HEK293 (cell line): ENCODE results near the gene PROCA1.

Experiments
- BCL6B ChIP-seq: fragments of 450-650 bp; formaldehyde crosslinking; IDR thresholded peaks from 2 replicates; pipeline ENCODE4 v1.5.1; 2017; ENCODE audit warnings: missing biosample characterization, missing genetic modification characterization
- KLF10 ChIP-seq: fragments of 450-650 bp; IDR thresholded peaks from 2 replicates; pipeline ENCODE4 v1.5.1; 2018; ENCODE audit warnings: missing biosample characterization, mild to moderate bottlenecking, missing genetic modification characterization
- OSR2 ChIP-seq: fragments of 450-650 bp; formaldehyde crosslinking; IDR thresholded peaks from 2 replicates; pipeline ENCODE4 v1.5.1; 2016; ENCODE audit warnings: missing biosample characterization, missing genetic modification characterization
- PRDM10 ChIP-seq: fragments of 450-650 bp; formaldehyde crosslinking; IDR thresholded peaks from 2 replicates; pipeline ENCODE4 v1.5.1; 2016; ENCODE audit warnings: missing biosample characterization, missing genetic modification characterization
- RBAK ChIP-seq: fragments of 450-650 bp; formaldehyde crosslinking; IDR thresholded peaks from 2 replicates; pipeline ENCODE4 v1.5.1; 2016; ENCODE audit warnings: missing biosample characterization, missing genetic modification characterization
- ZBTB17 ChIP-seq: fragments of 450-650 bp; formaldehyde crosslinking; IDR thresholded peaks from 2 replicates; pipeline ENCODE4 v1.5.1; 2016; ENCODE audit warnings: missing biosample characterization, missing genetic modification characterization
- ZBTB44 ChIP-seq: fragments of 450-650 bp; IDR thresholded peaks from 2 replicates; pipeline ENCODE4 v1.5.1; 2018; ENCODE audit warnings: missing biosample characterization, mild to moderate bottlenecking, missing genetic modification characterization
- ZBTB8A ChIP-seq: fragments of 450-650 bp; formaldehyde crosslinking; IDR thresholded peaks from 2 replicates; pipeline ENCODE4 v1.5.1; 2016; ENCODE audit warnings: missing biosample characterization, missing genetic modification characterization
- ZFHX2 ChIP-seq: fragments of 450-650 bp; formaldehyde crosslinking; conservative IDR thresholded peaks from 2 replicates; pipeline ENCODE4 v1.5.1; 2016; ENCODE audit warnings: missing biosample characterization, missing genetic modification characterization
- ZFP69B ChIP-seq: fragments of 450-650 bp; formaldehyde crosslinking; IDR thresholded peaks from 2 replicates; pipeline ENCODE4 v1.5.1; 2016; ENCODE audit warnings: missing biosample characterization, missing genetic modification characterization
- ZIC2 ChIP-seq: fragments of 450-650 bp; formaldehyde crosslinking; IDR thresholded peaks from 2 replicates; pipeline ENCODE4 v1.5.1; 2016; ENCODE audit warnings: missing biosample characterization, missing genetic modification characterization
- ZNF121 ChIP-seq: fragments of 450-650 bp; formaldehyde crosslinking; IDR thresholded peaks from 2 replicates; pipeline ENCODE4 v1.5.1; 2016; ENCODE audit warnings: missing biosample characterization, missing genetic modification characterization
- ZNF140 ChIP-seq: fragments of 450-650 bp; formaldehyde crosslinking; IDR thresholded peaks from 2 replicates; pipeline ENCODE4 v1.5.1; 2016; ENCODE audit warnings: missing biosample characterization, missing genetic modification characterization
- ZNF169 ChIP-seq: fragments of 450-650 bp; formaldehyde crosslinking; IDR thresholded peaks from 2 replicates; pipeline ENCODE4 v1.5.1; 2016; ENCODE audit warnings: missing biosample characterization, missing genetic modification characterization
- ZNF202 ChIP-seq: fragments of 450-650 bp; formaldehyde crosslinking; IDR thresholded peaks from 2 replicates; pipeline ENCODE4 v1.5.1; 2016; ENCODE audit warnings: missing biosample characterization, missing genetic modification characterization, borderline replicate concordance
- ZNF239 ChIP-seq: fragments of 450-650 bp; formaldehyde crosslinking; IDR thresholded peaks from 2 replicates; pipeline ENCODE4 v1.5.1; 2016; ENCODE audit warnings: missing biosample characterization, missing genetic modification characterization
- ZNF280D ChIP-seq: fragments of 450-650 bp; formaldehyde crosslinking; IDR thresholded peaks from 2 replicates; pipeline ENCODE4 v1.5.1; 2016; ENCODE audit warnings: missing biosample characterization, missing genetic modification characterization
- ZNF292 ChIP-seq: fragments of 450-650 bp; formaldehyde crosslinking; IDR thresholded peaks from 2 replicates; pipeline ENCODE4 v1.5.1; 2016; ENCODE audit warnings: low read depth, missing biosample characterization, missing genetic modification characterization, borderline replicate concordance
- ZNF391 ChIP-seq: fragments of 450-650 bp; formaldehyde crosslinking; IDR thresholded peaks from 2 replicates; pipeline ENCODE4 v1.5.1; 2016; ENCODE audit warnings: low read depth, missing biosample characterization, missing genetic modification characterization, borderline replicate concordance
- ZNF398 ChIP-seq: fragments of 450-650 bp; formaldehyde crosslinking; IDR thresholded peaks from 2 replicates; pipeline ENCODE4 v1.5.1; 2017; ENCODE audit warnings: missing biosample characterization, missing genetic modification characterization
- ZNF449 ChIP-seq: fragments of 450-650 bp; formaldehyde crosslinking; IDR thresholded peaks from 2 replicates; pipeline ENCODE4 v1.5.1; 2017; ENCODE audit warnings: missing biosample characterization, mild to moderate bottlenecking, missing genetic modification characterization, moderate library complexity
- ZNF585B ChIP-seq: fragments of 450-650 bp; formaldehyde crosslinking; IDR thresholded peaks from 2 replicates; pipeline ENCODE4 v1.5.1; 2016; ENCODE audit warnings: missing biosample characterization, missing genetic modification characterization
- ZNF600 ChIP-seq: fragments of 450-650 bp; formaldehyde crosslinking; IDR thresholded peaks from 2 replicates; pipeline ENCODE4 v1.5.1; 2016; ENCODE audit warnings: missing biosample characterization, missing genetic modification characterization
- ZSCAN30 ChIP-seq: fragments of 450-650 bp; IDR thresholded peaks from 2 replicates; pipeline ENCODE4 v1.5.1; 2018; ENCODE audit warnings: missing biosample characterization, mild to moderate bottlenecking, missing genetic modification characterization, moderate library complexity

PROCA1 gene

GRCh38 chr17:28743243-28744103 is 31.8 kb upstream of the PROCA1 start, which contains the start of gene TRAF4 (continued):
- no peak for TF ChIP-seq ZNF169 (tag by site-specific recombination)
- peak; percentile 47; the same call in 1 of the 2 replicates for TF ChIP-seq OSR2 (tag by site-specific recombination)
- TF ChIP-seq ZNF202: no peak
- TF ChIP-seq ZFP69B (tag by site-specific recombination): peak; percentile 89
- TF ChIP-seq ZNF600 (tag by site-specific recombination): peak; percentile 79; the same call in 1 of the 2 replicates
- peak; percentile 28; the same call in 1 of the 2 replicates for TF ChIP-seq ZNF121
- TF ChIP-seq ZNF239 (tag by site-specific recombination): no peak
- TF ChIP-seq ZNF585B (tag by site-specific recombination): no peak
- TF ChIP-seq ZBTB44: peak; percentile 70
- TF ChIP-seq ZBTB17 (tag by site-specific recombination): peak; percentile 93
- TF ChIP-seq ZNF292: no peak
- 0 out of 2 replicates have a peak, but pooled peaks have one; percentile 42 for TF ChIP-seq ZNF391 (tag by site-specific recombination)
- TF ChIP-seq KLF10: peak; percentile 96
- TF ChIP-seq ZFHX2 (tag by site-specific recombination): peak; percentile 87
- TF ChIP-seq ZNF398 (tag by site-specific recombination): peak; percentile 66
- peak; percentile 33 for TF ChIP-seq PRDM10 (tag by site-specific recombination)
- peak; percentile 95 for TF ChIP-seq ZBTB8A
- TF ChIP-seq ZNF449 (tag by site-specific recombination): peak; percentile 78
- peak; percentile 60 for TF ChIP-seq ZSCAN30 (tag by site-specific recombination)
- TF ChIP-seq ZNF140 (tag by site-specific recombination): no peak
- TF ChIP-seq RBAK (tag by site-specific recombination): no peak
- TF ChIP-seq BCL6B (tag by site-specific recombination): no peak
- TF ChIP-seq ZIC2: peak; percentile 89
- TF ChIP-seq ZNF280D: 0 out of 2 replicates have a peak, but pooled peaks have one; percentile 0
